Osteoblast (primary cell): ENCODE measurements around the gene TRPV4. TPM values are rescaled to one million over a fixed set of nuclear protein-coding genes. Genes with fewer than 3 reads are reported as not detected.

Experiments used
- DNase-seq: peaks from one replicate; pipeline ENCODE4 v3.0.0; 2011; ENCODE audit warnings: low spot score, mixed read lengths; ENCODE audit not compliant: insufficient read length; ENCODE audit errors: missing footprints
- H2AFZ ChIP-seq: 2 replicates; pipeline ENCODE4 v1.6.0; 2011; ENCODE audit warnings: mild to moderate bottlenecking, low read length
- H3K27ac ChIP-seq: 2 replicates; pipeline ENCODE4 v1.5.1; 2011; ENCODE audit warnings: mild to moderate bottlenecking, low read depth, low read length, moderate library complexity
- H3K27me3 ChIP-seq: 2 replicates; pipeline ENCODE4 v1.6.0; 2012; ENCODE audit warnings: mild to moderate bottlenecking, control low read depth, inconsistent platforms, low read length, moderate library complexity; ENCODE audit not compliant: insufficient read depth
- H3K36me3 ChIP-seq: 2 replicates; pipeline ENCODE4 v1.5.1; 2011; ENCODE audit warnings: mild to moderate bottlenecking, low read length, control low read depth, moderate library complexity; ENCODE audit not compliant: insufficient read depth
- H3K4me1 ChIP-seq: 2 replicates; pipeline ENCODE4 v1.5.1; 2011; ENCODE audit warnings: mild to moderate bottlenecking, low read length, control low read depth, moderate library complexity; ENCODE audit not compliant: insufficient read depth
- H3K4me2 ChIP-seq: 2 replicates; pipeline ENCODE4 v1.6.0; 2011; ENCODE audit warnings: mild to moderate bottlenecking, low read length; ENCODE audit not compliant: insufficient read depth
- H3K4me3 ChIP-seq: fragments of 200-600 bp; sonication (generic); 3 replicates; pipeline ENCODE4 v1.5.1; 2012; ENCODE audit warnings: mild to moderate bottlenecking, low read length, inconsistent platforms; ENCODE audit not compliant: insufficient read depth
- H3K79me2 ChIP-seq: 2 replicates; pipeline ENCODE4 v1.6.0; 2012; ENCODE audit warnings: mild to moderate bottlenecking, low read length, control low read depth, inconsistent platforms; ENCODE audit not compliant: insufficient read depth
- H3K9me3 ChIP-seq: 2 replicates; pipeline ENCODE4 v1.5.1; 2011; ENCODE audit warnings: low read depth, low read length, control low read depth
- H4K20me1 ChIP-seq: 2 replicates; pipeline ENCODE4 v1.6.0; 2012; ENCODE audit warnings: mild to moderate bottlenecking, low read length, control low read depth; ENCODE audit not compliant: insufficient read depth
- CTCF ChIP-seq: IDR thresholded peaks from 2 replicates; pipeline ENCODE4 v1.5.1; 2011; ENCODE audit warnings: mild to moderate bottlenecking, low read depth, low read length, moderate library complexity; ENCODE audit errors: extremely low read depth
- total RNA-seq: library from RNA; depleted of rRNA; stranded (reverse); fragments of >200 nt; gene quantifications from 2 replicates; pipeline ENCODE4 v1.2.3, GENCODE V29; 2012

The TRPV4 gene
- total RNA-seq, 1 donor: 5.8 TPM

GRCh38 chr12:109770104-109770860, 62.9 kb downstream of the TRPV4 start:
- no peak for TF ChIP-seq CTCF
- no peaks in the 10 kb centered on the region for H3K27me3 ChIP-seq
- no peak overlapping the region for H3K4me3 ChIP-seq
- no peak overlapping the region for H2AFZ ChIP-seq
- H3K79me2 ChIP-seq: no peaks in the 10 kb centered on the region
- DNase-seq: no peak
- H3K27ac ChIP-seq: no peak overlapping the region
- no peak overlapping the region for H3K4me2 ChIP-seq
- no peaks in the 10 kb centered on the region for H3K36me3 ChIP-seq
- H3K4me1 ChIP-seq: peaks cover 9% of the 10 kb centered on the region
- H3K9me3 ChIP-seq: no peaks in the 10 kb centered on the region
- H4K20me1 ChIP-seq: no peaks in the 10 kb centered on the region

- no peak for DNase-seq
- H3K4me2 ChIP-seq: no peak overlapping the region
- H3K4me3 ChIP-seq: no peak overlapping the region
- no peaks in the 10 kb centered on the region for H4K20me1 ChIP-seq
- H3K27me3 ChIP-seq: no peaks in the 10 kb centered on the region
- no peak overlapping the region for H2AFZ ChIP-seq
- peaks cover 9% of the 10 kb centered on the region for H3K4me1 ChIP-seq
- H3K27ac ChIP-seq: no peak overlapping the region
- TF ChIP-seq CTCF: no peak
- H3K36me3 ChIP-seq: no peaks in the 10 kb centered on the region
- no peaks in the 10 kb centered on the region for H3K79me2 ChIP-seq
- no peaks in the 10 kb centered on the region for H3K9me3 ChIP-seq
Observed at GRCh38 chr12:109768901-109769670, 64.1 kb downstream of the TRPV4 start.

- Histone ChIP-seq H3K36me3 (no peaks in the 10 kb centered on the region), H3K4me1 (peaks cover 4% of the 10 kb centered on the region), H4K20me1 (no peaks in the 10 kb centered on the region), H3K27ac (no peak overlapping the region), H3K79me2 (no peaks in the 10 kb centered on the region), H3K9me3 (peaks cover 4% of the 10 kb centered on the region), H3K4me3 (no peak overlapping the region), H3K4me2 (no peak overlapping the region), H3K27me3 (no peaks in the 10 kb centered on the region), H2AFZ (no peak overlapping the region)
- TF ChIP-seq CTCF: no peak
- DNase-seq: no peak
Observed at GRCh38 chr12:109767991-109768900, 65.0 kb downstream of the TRPV4 start.
